Right atrium auricular region (tissue), 2 donors: ENCODE data around the gene USE1. TPM values are rescaled to one million over a fixed set of nuclear protein-coding genes. Genes with fewer than 3 reads are reported as not detected.
"Not testable (repeated sequence)": the region's sequence is repeated elsewhere in the genome, so short reads cannot be mapped to it uniquely, and the experiment has no call there.

Experiments
- DNase-seq: peaks from one replicate; pipeline ENCODE4 v3.0.0-alpha.2; 2019; ENCODE audit warnings: low spot score
- H3K27ac ChIP-seq, 2 donors: fragments of 200-600 bp; sonication (generic); 1 replicate in 1 of 2; 2 replicates in 1 of 2; pipeline ENCODE4 v1.5.1; 2016 to 2019
- H3K27me3 ChIP-seq, 2 donors: fragments of 200-600 bp; sonication (generic); one replicate each; pipeline versions ENCODE4 v1.5.1 to v1.6.0; 2017 to 2019
- H3K36me3 ChIP-seq: fragments of 200-600 bp; sonication (generic); one replicate; pipeline ENCODE4 v1.5.1; 2016
- H3K4me1 ChIP-seq, 2 donors: fragments of 200-600 bp; sonication (generic); one replicate each; pipeline versions ENCODE4 v1.5.1 to v1.6.0; 2017 to 2019
- H3K4me3 ChIP-seq, 2 donors: fragments of 200-600 bp; sonication (generic); 1 replicate in 1 of 2; 2 replicates in 1 of 2; pipeline ENCODE4 v1.5.1; 2017 to 2019; ENCODE audit warnings: mild to moderate bottlenecking in 1 of 2, moderate library complexity in 1 of 2
- H3K9me3 ChIP-seq, 2 donors: fragments of 200-600 bp; sonication (generic); one replicate each; pipeline ENCODE4 v1.5.1; 2019
- CTCF ChIP-seq, 2 donors: fragments of 200-600 bp; sonication (generic); IDR thresholded peaks; one replicate each; pipeline ENCODE4 v1.5.1; 2019; ENCODE audit warnings: antibody characterized with exemption in 2 of 2
- total RNA-seq, 2 donors: library from RNA; depleted of rRNA; stranded (reverse); fragments of >200 nt; gene quantifications; one replicate each; pipeline ENCODE4 v1.1.0, GENCODE V29; 2016

USE1 gene
- total RNA-seq, 2 donors from 2014 or later = 17.5 to 18.4 TPM

GRCh38 chr19:17185590-17185989 is 29.6 kb upstream of the USE1 start:
- Histone ChIP-seq H3K9me3 (no peaks in the 10 kb centered on the region), H3K4me3 (no peak overlapping the region), H3K36me3 (peaks cover 74% of the 10 kb centered on the region), H3K27ac (no peak overlapping the region), H3K27me3 (no peaks in the 10 kb centered on the region), H3K4me1 (no peaks in the 10 kb centered on the region)
- no peak for TF ChIP-seq CTCF (IDR thresholded peaks at IDR 0.05)
- DNase-seq = no peak

GRCh38 chr19:17191736-17192135 is 23.4 kb upstream of the USE1 start:
- not testable (repeated sequence) for H3K27me3 ChIP-seq, H3K4me3 ChIP-seq, DNase-seq, H3K9me3 ChIP-seq, H3K27ac ChIP-seq, H3K4me1 ChIP-seq
- H3K36me3 ChIP-seq = peaks cover 89% of the 10 kb centered on the region

- TF ChIP-seq CTCF (IDR thresholded peaks at IDR 0.05) = no peak
- Histone ChIP-seq H3K4me3 (no peak overlapping the region), H3K27me3 (no peaks in the 10 kb centered on the region), H3K4me1 (no peaks in the 10 kb centered on the region), H3K9me3 (no peaks in the 10 kb centered on the region), H3K36me3 (peaks cover 83% of the 10 kb centered on the region), H3K27ac (no peak overlapping the region)
- no peak for DNase-seq
These were observed 22.4 kb upstream of the USE1 start for GRCh38 chr19:17192751-17193150.

GRCh38 chr19:17194608-17195007 is 20.5 kb upstream of the USE1 start:
- no peak for TF ChIP-seq CTCF (IDR thresholded peaks at IDR 0.05)
- H3K36me3 ChIP-seq = peaks cover 78% of the 10 kb centered on the region
- H3K4me1 ChIP-seq = no peaks in the 10 kb centered on the region
- DNase-seq = no peak
- no peak overlapping the region for H3K27ac ChIP-seq
- H3K9me3 ChIP-seq = no peaks in the 10 kb centered on the region
- H3K27me3 ChIP-seq = no peaks in the 10 kb centered on the region
- no peak overlapping the region for H3K4me3 ChIP-seq

- H3K27me3 ChIP-seq = no peaks in the 10 kb centered on the region
- H3K36me3 ChIP-seq = peaks cover 78% of the 10 kb centered on the region
These were observed 20.1 kb upstream of the USE1 start for GRCh38 chr19:17195106-17195505.

GRCh38 chr19:17196610-17197009 is 18.5 kb upstream of the USE1 start:
- H3K36me3 ChIP-seq = peaks cover 78% of the 10 kb centered on the region
- no peak overlapping the region for H3K4me3 ChIP-seq
- H3K4me1 ChIP-seq = no peaks in the 10 kb centered on the region
- no peak overlapping the region for H3K27ac ChIP-seq
- no peak for TF ChIP-seq CTCF (IDR thresholded peaks at IDR 0.05)
- no peaks in the 10 kb centered on the region for H3K9me3 ChIP-seq
- no peak for DNase-seq
- no peaks in the 10 kb centered on the region for H3K27me3 ChIP-seq

More at GRCh38 chr19:17195106-17195505, 20.1 kb upstream of the USE1 start:
- no peaks in the 10 kb centered on the region for H3K4me1 ChIP-seq
- no peak overlapping the region for H3K27ac ChIP-seq
- DNase-seq = no peak
- TF ChIP-seq CTCF (IDR thresholded peaks at IDR 0.05) = no peak
- H3K4me3 ChIP-seq = no peak overlapping the region
- no peaks in the 10 kb centered on the region for H3K9me3 ChIP-seq
